ENCODE results near the gene SAXO2. TPM values are rescaled to one million over a fixed set of nuclear protein-coding genes. Genes with fewer than 3 reads are reported as not detected.
"Not testable (repeated sequence)": the region's sequence is repeated elsewhere in the genome, so short reads cannot be mapped to it uniquely, and the experiment has no call there.

The SAXO2 gene
- total RNA-seq, 1 donor from 2014 or later = not detected

- DNase-seq (ENCODE audit: low spot score) = peak; percentile 22
- intact Hi-C loops (cut with micrococcal nuclease); H3K9me3 Mint-ChIP-seq; H3K27me3 Mint-ChIP-seq (ENCODE audit: low read depth): not testable (repeated sequence)
- peaks cover 30% of the 10 kb centered on the region for H3K36me3 Mint-ChIP-seq (ENCODE audit: low read depth)
- peak overlapping the region; percentile 93 for H3K4me3 Mint-ChIP-seq (ENCODE audit: low read depth)
- H3K4me1 Mint-ChIP-seq (ENCODE audit: low read depth) = peaks cover 21% of the 10 kb centered on the region
- peak overlapping the region; percentile 92 for H3K27ac Mint-ChIP-seq
Measured at GRCh38 chr15:82261566-82262421, 824 bp upstream of the SAXO2 start.

DNA sequence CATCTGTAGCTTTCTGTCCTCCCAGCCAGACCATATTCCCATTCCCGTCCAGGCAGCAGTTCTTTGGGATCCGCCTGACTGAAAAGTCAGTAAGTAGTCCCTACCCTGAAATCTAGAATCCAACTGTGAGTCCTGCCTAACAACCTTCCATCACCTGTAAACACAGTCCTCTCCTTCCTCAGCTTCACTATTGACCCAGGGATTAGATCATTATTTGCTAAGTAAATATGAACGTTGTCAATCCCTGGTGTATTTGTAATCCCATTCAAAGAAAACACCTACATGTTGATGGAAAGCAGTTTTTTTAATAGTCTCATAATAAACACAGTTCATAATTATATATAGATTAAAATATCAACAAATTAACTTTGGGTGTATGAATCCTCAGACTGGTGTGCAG is 732 bp downstream of the SAXO2 start:
- H3K27ac Mint-ChIP-seq = no peak overlapping the region
- intact Hi-C loops (cut with micrococcal nuclease) = no loop called here

GRCh38 chr15:82267137-82267536 is 4.5 kb downstream of the SAXO2 start:
- H3K4me3 Mint-ChIP-seq (ENCODE audit: low read depth); DNase-seq (ENCODE audit: low spot score); H3K36me3 Mint-ChIP-seq (ENCODE audit: low read depth); H3K27ac Mint-ChIP-seq; intact Hi-C loops (cut with micrococcal nuclease); H3K4me1 Mint-ChIP-seq (ENCODE audit: low read depth); H3K9me3 Mint-ChIP-seq; H3K27me3 Mint-ChIP-seq (ENCODE audit: low read depth): not testable (repeated sequence)

More for the DNA sequence above, 732 bp downstream of the SAXO2 start:
- H3K9me3 Mint-ChIP-seq = no peaks in the 10 kb centered on the region
- H3K36me3 Mint-ChIP-seq (ENCODE audit: low read depth) = peaks cover 18% of the 10 kb centered on the region
- peak overlapping the region; percentile 93 for H3K4me3 Mint-ChIP-seq (ENCODE audit: low read depth)
- H3K4me1 Mint-ChIP-seq (ENCODE audit: low read depth) = peaks cover 21% of the 10 kb centered on the region
- H3K27me3 Mint-ChIP-seq (ENCODE audit: low read depth) = no peaks in the 10 kb centered on the region
- no peak for DNase-seq (ENCODE audit: low spot score)

- H3K9me3 Mint-ChIP-seq; H3K36me3 Mint-ChIP-seq (ENCODE audit: low read depth); H3K4me1 Mint-ChIP-seq (ENCODE audit: low read depth); DNase-seq (ENCODE audit: low spot score); H3K4me3 Mint-ChIP-seq (ENCODE audit: low read depth); H3K27ac Mint-ChIP-seq; intact Hi-C loops (cut with micrococcal nuclease); H3K27me3 Mint-ChIP-seq (ENCODE audit: low read depth): not testable (repeated sequence)
Measured at GRCh38 chr15:82268454-82268853, 5.8 kb downstream of the SAXO2 start.

DNA sequence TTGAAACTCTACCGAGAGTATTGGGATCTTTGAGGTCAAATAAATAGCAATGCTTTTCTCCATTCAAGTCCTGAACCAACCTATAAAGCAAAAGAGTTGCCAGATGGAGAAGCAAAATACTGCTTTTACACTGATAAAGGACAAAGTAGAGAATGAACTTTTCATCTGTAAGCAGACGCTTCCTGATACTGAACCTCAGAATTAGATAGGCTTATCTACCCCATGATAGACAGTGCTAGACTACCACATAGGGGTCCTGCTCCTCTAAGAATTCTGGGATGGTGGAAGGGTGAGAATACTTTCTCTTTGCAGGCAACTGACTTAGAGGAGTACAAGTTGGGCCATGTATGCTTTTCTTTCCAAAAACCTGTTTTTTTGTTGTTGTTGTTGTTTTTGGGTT is 9.5 kb downstream of the SAXO2 start:
- peaks cover 29% of the 10 kb centered on the region for H3K27me3 Mint-ChIP-seq (ENCODE audit: low read depth)
- no peak overlapping the region for H3K27ac Mint-ChIP-seq
- H3K9me3 Mint-ChIP-seq = peaks cover 7% of the 10 kb centered on the region
- intact Hi-C loops (cut with micrococcal nuclease) = no loop called here
- no peak overlapping the region for H3K4me3 Mint-ChIP-seq (ENCODE audit: low read depth)
- DNase-seq (ENCODE audit: low spot score) = no peak
- H3K4me1 Mint-ChIP-seq (ENCODE audit: low read depth) = no peaks in the 10 kb centered on the region
- H3K36me3 Mint-ChIP-seq (ENCODE audit: low read depth) = no peaks in the 10 kb centered on the region

GRCh38 chr15:82275410-82275809 is 12.8 kb downstream of the SAXO2 start:
- H3K27me3 Mint-ChIP-seq (ENCODE audit: low read depth) = peaks cover 55% of the 10 kb centered on the region
- no peaks in the 10 kb centered on the region for H3K4me1 Mint-ChIP-seq (ENCODE audit: low read depth)
- peaks cover 7% of the 10 kb centered on the region for H3K9me3 Mint-ChIP-seq
- no peak for DNase-seq (ENCODE audit: low spot score)
- H3K4me3 Mint-ChIP-seq (ENCODE audit: low read depth) = no peak overlapping the region
- H3K27ac Mint-ChIP-seq = no peak overlapping the region
- intact Hi-C loops (cut with micrococcal nuclease) = no loop called here
- H3K36me3 Mint-ChIP-seq (ENCODE audit: low read depth) = no peaks in the 10 kb centered on the region

DNA sequence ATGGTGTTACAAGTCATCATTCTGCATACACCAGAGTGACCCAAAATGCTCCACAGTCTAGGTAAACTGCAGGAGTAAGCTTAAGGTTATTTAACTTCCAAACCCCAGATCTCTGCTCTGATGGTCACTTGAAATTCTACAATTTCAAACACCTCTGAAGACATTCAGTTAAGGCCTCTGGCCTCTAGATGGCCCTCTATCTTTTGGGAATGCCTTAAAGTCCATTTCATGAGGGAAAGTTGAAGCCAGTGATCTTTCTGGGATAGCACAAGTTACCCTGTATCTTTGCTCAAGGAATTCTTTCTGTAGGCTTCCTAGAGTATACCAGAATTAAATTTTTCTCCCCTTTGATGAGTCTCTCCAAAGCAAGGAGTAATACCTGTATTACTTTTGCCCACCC is 18.7 kb downstream of the SAXO2 start:
- H3K27ac Mint-ChIP-seq; H3K4me3 Mint-ChIP-seq (ENCODE audit: low read depth); H3K36me3 Mint-ChIP-seq (ENCODE audit: low read depth); DNase-seq (ENCODE audit: low spot score); H3K4me1 Mint-ChIP-seq (ENCODE audit: low read depth); H3K9me3 Mint-ChIP-seq; intact Hi-C loops (cut with micrococcal nuclease): not testable (repeated sequence)
- H3K27me3 Mint-ChIP-seq (ENCODE audit: low read depth) = peaks cover 45% of the 10 kb centered on the region

GRCh38 chr15:82282386-82282785 is 19.8 kb downstream of the SAXO2 start:
- intact Hi-C loops (cut with micrococcal nuclease); H3K4me3 Mint-ChIP-seq (ENCODE audit: low read depth); H3K27ac Mint-ChIP-seq; H3K36me3 Mint-ChIP-seq (ENCODE audit: low read depth); DNase-seq (ENCODE audit: low spot score); H3K9me3 Mint-ChIP-seq: not testable (repeated sequence)
- peaks cover 40% of the 10 kb centered on the region for H3K27me3 Mint-ChIP-seq (ENCODE audit: low read depth)
- H3K4me1 Mint-ChIP-seq (ENCODE audit: low read depth) = peaks cover 19% of the 10 kb centered on the region

- peaks cover 33% of the 10 kb centered on the region for H3K27me3 Mint-ChIP-seq (ENCODE audit: low read depth)
- H3K4me3 Mint-ChIP-seq (ENCODE audit: low read depth); intact Hi-C loops (cut with micrococcal nuclease); H3K36me3 Mint-ChIP-seq (ENCODE audit: low read depth); H3K27ac Mint-ChIP-seq; DNase-seq (ENCODE audit: low spot score): not testable (repeated sequence)
- peaks cover 12% of the 10 kb centered on the region for H3K9me3 Mint-ChIP-seq
- peaks cover 24% of the 10 kb centered on the region for H3K4me1 Mint-ChIP-seq (ENCODE audit: low read depth)
Measured at GRCh38 chr15:82284381-82284780, 21.8 kb downstream of the SAXO2 start.

- H3K9me3 Mint-ChIP-seq = peaks cover 14% of the 10 kb centered on the region
Measured at GRCh38 chr15:82286475-82286874, 23.9 kb downstream of the SAXO2 start.

DNA sequence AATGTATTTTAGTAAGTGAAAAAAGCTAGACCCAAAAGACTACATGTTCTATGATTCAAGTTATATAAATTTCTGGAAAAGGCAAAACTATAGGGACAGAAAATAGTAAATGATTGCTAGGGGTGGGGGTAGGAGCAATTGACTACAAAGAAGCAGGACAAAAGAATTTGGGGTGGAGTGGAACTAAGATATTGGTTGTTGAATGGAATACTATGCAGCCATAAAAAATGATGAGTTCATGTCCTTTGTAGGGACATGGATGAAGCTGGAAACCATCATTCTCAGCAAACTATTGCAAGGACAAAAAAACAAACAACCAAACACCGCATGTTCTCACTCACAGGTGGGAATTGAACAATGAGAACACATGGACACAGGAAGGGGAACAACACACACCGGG is 25.6 kb downstream of the SAXO2 start:
- H3K27me3 Mint-ChIP-seq (ENCODE audit: low read depth) = peaks cover 35% of the 10 kb centered on the region
- H3K27ac Mint-ChIP-seq; intact Hi-C loops (cut with micrococcal nuclease); H3K36me3 Mint-ChIP-seq (ENCODE audit: low read depth); H3K4me3 Mint-ChIP-seq (ENCODE audit: low read depth); DNase-seq (ENCODE audit: low spot score): not testable (repeated sequence)
- H3K9me3 Mint-ChIP-seq = peaks cover 14% of the 10 kb centered on the region
- peaks cover 26% of the 10 kb centered on the region for H3K4me1 Mint-ChIP-seq (ENCODE audit: low read depth)

More at GRCh38 chr15:82286475-82286874, 23.9 kb downstream of the SAXO2 start:
- H3K36me3 Mint-ChIP-seq (ENCODE audit: low read depth); DNase-seq (ENCODE audit: low spot score); intact Hi-C loops (cut with micrococcal nuclease): not testable (repeated sequence)
- Mint-ChIP-seq H3K4me1 (ENCODE audit: low read depth) (peaks cover 26% of the 10 kb centered on the region), H3K4me3 (ENCODE audit: low read depth) (peak overlapping the region; percentile 37), H3K27me3 (ENCODE audit: low read depth) (peaks cover 38% of the 10 kb centered on the region), H3K27ac (peak overlapping the region; percentile 34)

GRCh38 chr15:82292271-82292670 is 29.7 kb downstream of the SAXO2 start:
- Mint-ChIP-seq H3K27me3 (ENCODE audit: low read depth) (peaks cover 30% of the 10 kb centered on the region), H3K4me1 (ENCODE audit: low read depth) (peaks cover 8% of the 10 kb centered on the region), H3K27ac (no peak overlapping the region), H3K36me3 (ENCODE audit: low read depth) (no peaks in the 10 kb centered on the region), H3K4me3 (ENCODE audit: low read depth) (no peak overlapping the region), H3K9me3 (peaks cover 14% of the 10 kb centered on the region)
- no peak for DNase-seq (ENCODE audit: low spot score)
- intact Hi-C loops (cut with micrococcal nuclease) = no loop called here

GRCh38 chr15:82294061-82294690 is 31.6 kb downstream of the SAXO2 start:
- peaks cover 4% of the 10 kb centered on the region for H3K9me3 Mint-ChIP-seq

More at GRCh38 chr15:82294061-82294690, 31.6 kb downstream of the SAXO2 start:
- Mint-ChIP-seq H3K4me1 (ENCODE audit: low read depth) (peaks cover 4% of the 10 kb centered on the region), H3K36me3 (ENCODE audit: low read depth) (no peaks in the 10 kb centered on the region), H3K27ac (no peak overlapping the region), H3K27me3 (ENCODE audit: low read depth) (peaks cover 31% of the 10 kb centered on the region), H3K4me3 (ENCODE audit: low read depth) (no peak overlapping the region)
- intact Hi-C loops (cut with micrococcal nuclease) = no loop called here
- DNase-seq (ENCODE audit: low spot score) = no peak
